ENCODE data around the gene CUL3.

GRCh38 chr2:224520064-224520463, 65.1 kb downstream of the CUL3 start:
- TF ChIP-seq CTCF (IDR thresholded peaks at IDR 0.05 in 4 of 5, conservative IDR thresholded peaks at IDR 0.05 in 1 of 5) (no peak), POLR2A (IDR thresholded peaks at IDR 0.05) (no peak)

Data from gastrocnemius medialis (tissue), 4 donors.